ENCODE data around the gene GPR37.

Gene GPR37

DNA sequence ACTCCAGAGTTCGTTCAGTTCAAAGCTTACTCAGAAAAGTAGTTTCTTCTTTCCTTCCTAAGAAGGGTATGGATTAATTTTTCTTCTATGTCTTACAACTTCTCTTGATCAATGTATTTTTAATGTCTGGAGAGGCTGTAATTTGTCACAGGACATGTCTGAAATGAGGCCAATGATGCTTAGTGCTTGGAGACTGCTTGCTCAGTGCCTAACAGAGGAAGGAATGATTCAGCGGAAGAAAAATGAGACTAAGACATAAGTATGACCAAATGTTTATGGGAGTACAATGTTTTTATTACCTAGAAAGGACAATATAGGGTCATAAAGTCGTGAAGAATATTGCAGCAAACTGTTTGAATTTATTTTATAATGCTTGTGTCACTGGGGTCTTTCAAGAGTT lies 43.3 kb downstream of the GPR37 start:
- DNase-seq: no peak

GRCh38 chr7:124720195-124720594 lies 45.4 kb downstream of the GPR37 start:
- no peak for DNase-seq

DNA sequence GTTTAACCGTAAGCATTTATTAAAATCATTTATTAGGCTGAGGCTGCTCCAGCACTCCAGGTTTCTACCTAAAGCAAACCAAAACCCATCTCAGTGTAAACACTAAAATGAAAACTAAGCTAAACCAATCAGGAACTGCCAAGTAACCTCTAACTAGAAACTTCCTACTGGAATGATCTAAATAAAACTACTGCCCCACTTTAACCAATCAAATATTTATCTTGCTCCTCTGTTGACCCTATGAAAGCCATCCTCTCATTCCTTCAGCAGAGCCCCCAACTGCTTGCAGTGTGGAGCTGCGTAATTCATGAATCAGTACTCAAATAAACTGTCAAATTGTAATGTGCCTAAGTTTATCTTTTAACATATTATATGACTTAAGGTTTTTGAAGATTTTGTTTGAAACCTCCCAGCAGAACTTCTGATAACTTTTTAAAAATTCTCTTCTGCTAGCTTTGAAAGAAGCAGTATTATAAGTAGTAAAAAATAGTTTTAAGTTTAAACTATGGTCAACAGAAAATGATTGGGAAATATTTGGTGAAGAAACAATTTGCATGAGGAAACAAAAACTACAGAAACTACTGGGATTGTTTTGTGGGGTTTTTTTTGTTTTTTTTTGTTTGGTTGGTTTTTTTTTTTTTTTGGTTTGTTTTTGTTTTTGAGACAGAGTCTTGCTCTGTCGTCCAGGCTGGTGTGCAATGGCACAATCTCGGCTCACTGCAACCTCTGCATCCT lies 47.4 kb downstream of the GPR37 start:
- DNase-seq: no peak

DNA sequence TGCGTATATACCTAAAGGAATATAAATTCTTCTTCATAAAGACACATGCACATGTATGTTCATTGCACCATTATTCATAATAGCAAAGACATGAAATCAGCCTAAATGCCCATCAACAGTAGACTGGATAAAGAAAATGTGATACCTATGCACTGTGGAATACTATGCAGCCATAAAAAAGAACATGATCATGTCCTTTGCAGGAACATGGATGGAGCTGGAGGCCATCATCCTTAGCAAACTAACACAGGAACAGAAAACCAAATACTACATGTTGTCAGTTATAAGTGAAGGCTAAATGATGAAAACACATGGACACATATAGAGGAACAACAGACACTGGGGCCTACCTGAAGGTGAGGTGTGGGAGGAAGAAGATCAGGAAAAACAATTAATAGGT lies 48.7 kb downstream of the GPR37 start:
- DNase-seq: no peak

DNA sequence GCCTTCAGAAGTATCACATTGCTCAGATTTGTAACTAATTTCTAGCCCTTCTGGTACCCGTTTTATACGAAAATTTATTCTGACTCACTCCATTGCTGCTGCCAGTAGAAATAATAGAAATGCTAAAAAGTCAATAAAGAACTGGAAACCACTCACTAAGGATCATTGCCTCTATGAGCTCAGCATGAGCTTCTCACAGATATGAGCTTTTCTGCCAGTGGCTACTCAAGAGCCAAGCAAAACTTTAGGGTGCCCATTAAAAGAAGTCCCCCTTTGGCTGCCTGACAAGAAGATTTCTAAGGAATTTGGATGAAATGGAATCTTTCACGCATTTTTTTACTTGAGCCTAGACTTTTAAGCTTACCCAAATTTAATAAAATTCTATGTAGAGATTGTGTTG lies 52.5 kb downstream of the GPR37 start:
- no peak for DNase-seq

DNA sequence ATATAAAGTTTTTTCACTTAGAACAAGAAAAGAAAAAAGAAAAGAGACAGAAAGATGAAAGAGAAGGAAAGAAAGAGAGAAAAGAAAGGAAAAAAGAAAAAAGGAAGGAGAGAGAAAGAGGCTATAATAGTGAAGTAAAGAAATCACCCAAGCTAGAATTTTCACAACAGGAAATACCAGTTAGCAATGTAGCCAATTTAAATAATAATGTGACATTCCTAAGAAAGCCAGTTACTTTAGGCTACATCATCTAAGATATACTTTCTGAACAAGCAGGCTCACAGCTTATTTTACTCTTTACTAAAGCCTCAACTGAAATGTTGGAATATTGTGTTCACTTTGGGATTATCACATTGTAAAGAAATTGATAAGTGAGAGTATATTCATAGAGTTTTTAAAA lies 53.6 kb downstream of the GPR37 start:
- no peak for DNase-seq

DNA sequence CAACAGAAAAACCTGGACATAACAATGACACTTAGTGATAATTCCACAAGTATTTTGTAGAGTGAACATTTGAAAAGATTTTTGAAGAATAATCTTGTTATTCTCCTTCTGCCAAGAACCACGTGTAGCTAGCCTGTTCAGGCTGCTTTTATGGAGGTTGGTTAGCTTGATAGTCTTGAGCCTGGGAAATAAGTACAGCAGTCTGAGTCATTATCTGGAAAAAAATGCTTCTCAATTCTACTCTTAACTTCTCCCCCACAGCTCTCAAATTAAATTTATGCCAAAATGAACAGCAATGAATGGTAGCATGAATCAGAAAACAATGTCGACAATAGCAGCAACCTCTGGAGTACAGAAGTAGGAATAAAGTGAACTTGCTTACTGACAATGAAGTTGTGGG lies 63.2 kb downstream of the GPR37 start:
- no peak for DNase-seq

GRCh38 chr7:124701955-124702354 lies 63.6 kb downstream of the GPR37 start:
- peak; percentile 17 for DNase-seq

DNA sequence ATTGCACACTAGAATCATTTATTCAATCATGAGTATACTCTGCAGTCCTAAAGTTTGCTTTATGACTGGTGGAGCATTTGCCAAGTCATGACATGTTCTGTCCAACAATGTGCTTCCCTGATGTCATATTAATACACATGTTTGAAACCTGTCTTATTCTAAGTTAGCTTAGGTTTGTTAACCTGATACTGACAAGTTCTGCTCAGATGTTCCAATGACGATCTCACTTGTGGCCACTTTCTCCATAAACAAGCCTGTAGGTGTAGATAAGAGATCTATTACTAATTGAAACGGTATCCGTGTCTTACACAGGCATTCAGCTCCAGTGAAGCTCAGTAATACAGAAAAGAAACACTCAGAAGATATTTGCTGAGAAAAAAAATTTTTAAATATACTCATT lies 64.9 kb downstream of the GPR37 start:
- DNase-seq: no peak

GRCh38 chr7:124698964-124699363 lies 66.6 kb downstream of the GPR37 start:
- DNase-seq: no peak

DNA sequence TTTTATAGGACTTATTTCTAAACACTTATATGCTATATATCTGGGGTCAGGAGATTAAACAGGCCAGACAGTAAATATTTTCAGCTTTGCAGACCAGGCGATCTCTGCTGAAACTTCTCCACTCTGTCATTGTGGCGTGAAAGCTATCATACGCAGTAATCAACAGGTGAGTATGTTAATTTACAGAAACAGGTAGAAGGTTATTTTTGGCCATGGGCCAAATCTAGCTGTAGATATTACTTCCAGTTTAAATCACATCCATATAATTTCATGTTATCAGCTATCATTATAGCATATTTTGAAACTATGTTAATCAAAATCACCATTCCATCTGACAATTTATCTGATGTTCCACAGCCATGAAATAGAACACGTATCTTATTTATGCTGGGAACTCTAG lies 67.8 kb downstream of the GPR37 start:
- DNase-seq: no peak
